ENCODE measurements around the gene ITM2B.

ITM2B gene

DNA sequence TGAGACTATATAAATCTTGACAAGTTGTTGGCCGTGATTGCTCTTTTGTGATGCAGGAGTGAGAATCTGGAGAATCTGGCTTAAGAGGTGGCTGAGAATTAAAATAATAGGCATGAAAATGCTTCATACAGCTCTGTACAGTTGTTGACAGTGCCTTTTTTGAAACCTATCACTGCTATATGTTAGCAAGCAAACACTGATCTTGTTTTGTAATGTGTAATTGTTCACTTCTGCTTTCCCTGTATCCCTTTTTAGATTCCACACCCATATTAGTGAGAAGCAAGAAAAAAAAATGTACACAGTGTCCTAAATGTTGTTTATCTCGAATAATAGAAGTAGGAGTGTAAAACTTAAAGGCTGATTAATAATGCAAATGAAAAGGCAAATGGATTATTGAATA, 31.1 kb downstream of the ITM2B start:
- no peak for DNase-seq

- DNase-seq = no peak
Measured at GRCh38 chr13:48265217-48265815, 32.3 kb downstream of the ITM2B start.

- DNase-seq = no peak
Measured at GRCh38 chr13:48266150-48266549, 33.1 kb downstream of the ITM2B start.

GRCh38 chr13:48266701-48267639, 34.0 kb downstream of the ITM2B start:
- no peak for DNase-seq

DNA sequence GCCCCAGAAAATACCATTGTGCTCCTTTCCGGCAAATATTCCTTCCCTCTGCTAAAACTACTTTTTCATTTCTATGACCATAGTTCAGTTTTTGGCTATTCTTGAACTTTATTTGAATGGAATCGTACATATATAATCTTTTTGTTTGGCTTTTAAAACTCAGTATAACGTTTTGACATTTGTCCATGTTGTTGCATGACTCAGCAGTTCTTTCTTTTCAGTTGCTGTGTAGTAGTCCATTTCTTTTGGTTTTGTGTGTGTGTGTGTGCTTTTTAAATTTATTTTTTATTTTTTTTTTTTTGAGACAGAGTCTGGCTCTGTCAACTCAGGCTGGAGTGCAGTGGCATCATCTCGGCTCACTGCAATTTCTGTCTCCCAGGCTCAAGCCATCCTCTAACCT, 35.0 kb downstream of the ITM2B start:
- DNase-seq = no peak

DNA sequence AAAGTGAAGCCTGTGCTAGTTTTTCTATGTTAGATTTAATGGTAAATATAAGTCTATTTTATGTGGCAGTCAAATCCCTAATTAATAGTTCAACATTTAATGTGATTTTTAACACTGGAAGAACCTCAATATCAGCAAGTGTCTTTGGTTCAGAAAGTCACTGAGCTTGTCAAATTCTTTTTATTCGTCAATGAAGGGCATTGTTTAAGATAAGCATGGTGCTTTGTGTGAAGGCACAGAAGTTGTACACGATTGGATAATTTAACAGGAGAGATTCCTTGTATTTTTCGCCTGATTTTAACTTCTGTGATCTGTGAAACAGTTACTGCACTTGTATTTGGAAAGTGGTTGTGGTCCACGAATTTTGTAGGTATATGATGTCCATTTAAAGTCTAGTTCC, 40.3 kb downstream of the ITM2B start:
- no peak for DNase-seq

DNA sequence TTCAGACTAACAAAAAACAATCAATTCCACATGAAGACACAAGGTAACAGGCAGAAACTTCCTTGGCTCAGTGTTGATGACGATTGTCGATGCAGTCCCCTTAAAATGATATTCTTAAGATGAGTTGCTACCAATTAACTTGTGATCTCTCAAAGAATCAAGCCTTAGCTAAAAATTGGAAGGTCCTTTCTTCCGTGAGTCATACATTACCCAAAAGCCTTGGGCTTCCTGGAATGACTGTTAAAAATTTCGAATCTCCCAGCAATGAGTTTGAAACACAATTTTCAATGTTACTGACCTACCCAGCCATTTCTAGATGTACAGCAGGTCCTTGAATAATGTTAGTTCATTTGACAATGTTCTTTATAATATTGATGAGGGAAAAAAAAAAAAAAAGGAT, 42.5 kb downstream of the ITM2B start:
- DNase-seq = no peak

DNA sequence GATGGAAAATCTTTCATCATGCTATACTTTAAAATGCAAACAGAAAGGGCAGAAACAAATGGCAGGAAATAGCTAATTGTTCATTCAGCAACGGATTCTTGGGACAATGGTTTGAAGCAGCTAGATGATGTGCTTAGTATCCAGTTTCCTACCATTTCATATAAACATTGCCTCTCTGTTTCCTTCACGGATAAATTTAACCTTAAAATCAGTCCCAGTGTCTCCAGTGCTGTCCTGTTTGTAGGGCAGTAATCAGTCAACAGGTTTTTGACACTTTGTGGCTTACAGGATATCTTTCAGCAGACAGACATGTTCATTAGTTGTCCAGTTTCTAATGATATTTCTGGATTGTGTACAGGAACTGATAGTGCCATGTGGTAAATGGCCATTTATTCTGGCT, 45.8 kb downstream of the ITM2B start:
- DNase-seq = peak; percentile 75

- DNase-seq = no peak
Measured at GRCh38 chr13:48281556-48281955, 48.5 kb downstream of the ITM2B start.

GRCh38 chr13:48291730-48292129, 58.7 kb downstream of the ITM2B start:
- no peak for DNase-seq

GRCh38 chr13:48292650-48293049, 59.6 kb downstream of the ITM2B start:
- no peak for DNase-seq

DNA sequence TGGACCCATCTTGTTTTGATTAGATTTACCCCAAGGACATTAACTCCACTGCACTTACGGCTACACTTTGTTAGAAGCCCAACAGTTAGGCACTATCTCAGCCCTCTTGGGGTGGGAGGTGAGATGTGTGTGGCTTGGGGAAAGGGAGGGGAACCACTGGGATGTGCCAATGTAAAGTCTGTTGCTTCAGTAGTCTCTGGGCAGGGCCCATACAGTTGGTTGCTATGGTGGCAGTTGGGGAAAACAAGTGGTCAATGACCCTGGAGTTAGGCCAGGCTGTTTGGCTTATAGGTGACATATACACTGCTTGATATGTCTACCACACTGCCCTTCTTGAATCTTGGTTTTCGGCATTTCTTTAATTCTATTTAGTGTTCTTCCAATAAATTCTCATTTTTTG, 61.6 kb downstream of the ITM2B start:
- DNase-seq = no peak

- DNase-seq = no peak
Measured at GRCh38 chr13:48295271-48295670, 62.3 kb downstream of the ITM2B start.

DNA sequence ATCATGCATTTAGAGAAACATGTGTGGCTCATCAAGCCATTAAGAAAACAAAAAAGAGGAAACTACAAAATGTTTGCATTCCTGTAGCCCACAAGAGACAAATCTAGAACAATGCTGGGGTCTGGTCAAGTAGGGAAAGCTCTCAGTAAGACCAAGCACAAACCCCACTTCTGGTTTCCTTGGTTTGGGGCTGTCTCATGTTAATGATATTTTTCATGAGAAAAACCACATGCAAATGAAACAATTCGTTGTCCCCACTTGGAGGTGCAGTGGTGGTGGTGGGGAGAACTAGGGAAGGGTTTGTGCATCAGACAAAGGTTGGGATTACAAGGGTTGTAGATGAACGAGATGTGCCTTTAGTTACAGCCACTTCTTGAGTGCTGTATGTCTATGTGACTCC, 63.5 kb downstream of the ITM2B start:
- DNase-seq = no peak

- DNase-seq = no peak
Measured at GRCh38 chr13:48297131-48297786, 64.3 kb downstream of the ITM2B start.

DNA sequence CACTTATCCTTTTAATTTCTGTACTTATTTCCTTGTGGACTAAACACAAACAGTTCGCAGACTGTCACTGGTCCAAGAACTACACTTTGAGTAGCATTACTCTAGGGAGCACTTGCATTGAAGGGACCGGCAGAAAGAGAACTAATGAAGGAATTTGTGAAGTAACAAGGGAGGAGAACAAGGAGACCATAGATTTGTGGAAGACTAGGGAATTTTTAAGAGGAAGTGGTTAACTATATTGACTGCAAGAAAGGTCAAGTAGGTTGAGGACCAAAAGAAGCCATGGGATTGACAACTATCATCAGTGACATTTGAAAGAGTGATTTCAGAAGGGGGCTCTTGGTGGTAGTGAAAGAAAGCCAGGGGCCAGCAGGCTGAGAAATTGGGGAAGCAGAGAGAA, 66.6 kb downstream of the ITM2B start:
- DNase-seq = no peak

GRCh38 chr13:48302871-48303358, 69.9 kb downstream of the ITM2B start:
- DNase-seq = peak; percentile 38

DNA sequence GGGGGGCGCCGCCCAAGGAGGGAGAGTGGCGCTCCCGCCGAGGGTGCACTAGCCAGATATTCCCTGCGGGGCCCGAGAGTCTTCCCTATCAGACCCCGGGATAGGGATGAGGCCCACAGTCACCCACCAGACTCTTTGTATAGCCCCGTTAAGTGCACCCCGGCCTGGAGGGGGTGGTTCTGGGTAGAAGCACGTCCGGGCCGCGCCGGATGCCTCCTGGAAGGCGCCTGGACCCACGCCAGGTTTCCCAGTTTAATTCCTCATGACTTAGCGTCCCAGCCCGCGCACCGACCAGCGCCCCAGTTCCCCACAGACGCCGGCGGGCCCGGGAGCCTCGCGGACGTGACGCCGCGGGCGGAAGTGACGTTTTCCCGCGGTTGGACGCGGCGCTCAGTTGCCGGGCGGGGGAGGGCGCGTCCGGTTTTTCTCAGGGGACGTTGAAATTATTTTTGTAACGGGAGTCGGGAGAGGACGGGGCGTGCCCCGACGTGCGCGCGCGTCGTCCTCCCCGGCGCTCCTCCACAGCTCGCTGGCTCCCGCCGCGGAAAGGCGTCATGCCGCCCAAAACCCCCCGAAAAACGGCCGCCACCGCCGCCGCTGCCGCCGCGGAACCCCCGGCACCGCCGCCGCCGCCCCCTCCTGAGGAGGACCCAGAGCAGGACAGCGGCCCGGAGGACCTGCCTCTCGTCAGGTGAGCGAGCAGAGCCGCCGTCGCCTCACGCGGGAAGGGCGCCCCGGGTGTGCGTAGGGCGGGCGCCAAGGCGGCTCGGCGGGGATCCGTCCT, 70.5 kb downstream of the ITM2B start, which contains the start of gene RB1:
TSS of gene RB1 (plus strand) at position 393 of the 784 bp plus-strand sequence. CDS start at position 555, 162 bp downstream.
- DNase-seq = peak; percentile 78

- DNase-seq = no peak
Measured at GRCh38 chr13:48304143-48304876, 71.3 kb downstream of the ITM2B start.

GRCh38 chr13:48311223-48311622, 78.2 kb downstream of the ITM2B start:
- DNase-seq = no peak

GRCh38 chr13:48315969-48316650, 83.1 kb downstream of the ITM2B start:
- DNase-seq = no peak

Data from DMS153 (cell line).